Natural killer cell (primary cell): ENCODE measurements around the gene FOXN3. TPM values are rescaled to one million over a fixed set of nuclear protein-coding genes. Genes with fewer than 3 reads are reported as not detected.

Source experiments
- ATAC-seq, 3 donors: fragments of 150-1000 bp in 2 of 3; fragments of 200-7000 bp in 1 of 3; cut with Tn5 transposase; 1 replicate in 1 of 3; 2 replicates in 2 of 3; pipeline ENCODE4 v1.10.0; 2021; ENCODE audit warnings: mild to moderate bottlenecking in 2 of 3, moderate library complexity in 2 of 3
- DNase-seq, 2 donors: peaks; one replicate each; pipeline versions ENCODE4 v3.0.0 to v3.0.0-alpha.2; 2013 to 2021; ENCODE audit warnings: mixed read lengths in 1 of 2
- H3K27ac ChIP-seq: one replicate; pipeline ENCODE4 v1.5.1; 2013; ENCODE audit warnings: mild to moderate bottlenecking, low read length
- H3K27me3 ChIP-seq: one replicate; pipeline ENCODE4 v1.6.1; 2013; ENCODE audit warnings: low read length; ENCODE audit not compliant: control insufficient read depth, insufficient read depth
- H3K36me3 ChIP-seq: one replicate; pipeline ENCODE4 v1.6.1; 2013; ENCODE audit warnings: low read length; ENCODE audit not compliant: control insufficient read depth, insufficient read depth
- H3K4me1 ChIP-seq: one replicate; pipeline ENCODE4 v1.6.1; 2013; ENCODE audit warnings: low read length; ENCODE audit not compliant: control insufficient read depth, insufficient read depth
- H3K4me3 ChIP-seq: one replicate; pipeline ENCODE4 v1.5.1; 2013; ENCODE audit warnings: low read length
- H3K9me3 ChIP-seq: one replicate; pipeline ENCODE4 v1.6.1; 2013; ENCODE audit warnings: low read length; ENCODE audit not compliant: control insufficient read depth, insufficient read depth
- H3K27ac Mint-ChIP-seq, 2 donors: one replicate each; pipeline ENCODE4 v1.8.0; 2022; ENCODE audit warnings: mild to moderate bottlenecking in 2 of 2, mixed read lengths in 2 of 2, moderate library complexity in 1 of 2
- H3K27me3 Mint-ChIP-seq, 2 donors: one replicate each; pipeline ENCODE4 v1.8.0; 2022; ENCODE audit warnings: low read depth in 2 of 2, mixed read lengths in 2 of 2
- H3K36me3 Mint-ChIP-seq: one replicate; pipeline ENCODE4 v1.8.0; 2022; ENCODE audit warnings: mixed read lengths
- H3K4me1 Mint-ChIP-seq, 2 donors: one replicate each; pipeline ENCODE4 v1.8.0; 2022; ENCODE audit warnings: mixed read lengths in 2 of 2
- H3K4me3 Mint-ChIP-seq: one replicate; pipeline ENCODE4 v1.8.0; 2022; ENCODE audit warnings: mild to moderate bottlenecking, moderate library complexity, mixed read lengths
- H3K9me3 Mint-ChIP-seq, 2 donors: one replicate each; pipeline ENCODE4 v1.8.0; 2022; ENCODE audit warnings: mixed read lengths in 2 of 2
- CTCF ChIP-seq: fragments of 200-600 bp; IDR thresholded peaks from one replicate; pipeline ENCODE4 v1.8.0; 2022; ENCODE audit warnings: antibody characterized with exemption
- WGBS: methylation state at CpG from one replicate; pipeline ENCODE4 v1.1.7; 2013; ENCODE audit warnings: missing lambda C conversion rate; ENCODE audit not compliant: insufficient coverage; 5-methylcytosine and 5-hydroxymethylcytosine counted together
- intact Hi-C: fragments of 100-400 bp; cut with micrococcal nuclease; formaldehyde crosslinking; loops from one replicate; pipeline ENCODE4 v1.14.2; 2022
- total RNA-seq, 4 donors: library from RNA; stranded (reverse); fragments of 120-200 nt in 1 of 4; gene quantifications; one replicate each; pipeline versions ENCODE4 v1.2.3 to v1.2.4, GENCODE V29; 2013 to 2022

The FOXN3 gene
- total RNA-seq, 3 donors from 2014 or later (not counting 1 experiment from before 2014, with no cell fraction given): 209 to 216 (median 209) TPM

GRCh38 chr14:89340200-89341181 is 76.5 kb downstream of the FOXN3 start:
- no peaks in the 10 kb centered on the region for H3K36me3 ChIP-seq
- no peak overlapping the region for H3K4me3 ChIP-seq
- peaks cover 17% of the 10 kb centered on the region for H3K4me1 ChIP-seq
- Mint-ChIP-seq H3K9me3 (no peaks in the 10 kb centered on the region), H3K4me1 (peaks cover 64 to 71% of the 10 kb centered on the region in 2 donors), H3K36me3 (no peaks in the 10 kb centered on the region), H3K27me3 (no peaks in the 10 kb centered on the region), H3K27ac (peak overlapping the region in 1 of 2 donors; percentile 38), H3K4me3 (no peak overlapping the region)
- TF ChIP-seq CTCF: no peak
- DNase-seq (no peak), ATAC-seq (no peak)
- H3K9me3 ChIP-seq: no peaks in the 10 kb centered on the region
- 96% methylated on average over 11 of the region's 12 CpGs for whole genome bisulfite sequencing
- no peak overlapping the region for H3K27ac ChIP-seq
- no peaks in the 10 kb centered on the region for H3K27me3 ChIP-seq
- intact Hi-C loops: no loop called here

GRCh38 chr14:89339579-89339978 is 77.5 kb downstream of the FOXN3 start:
- no peak for TF ChIP-seq CTCF

GRCh38 chr14:89339158-89339557 is 77.9 kb downstream of the FOXN3 start:
- Mint-ChIP-seq H3K27ac (no peak overlapping the region), H3K4me3 (no peak overlapping the region), H3K27me3 (no peaks in the 10 kb centered on the region), H3K4me1 (peaks cover 52 to 63% of the 10 kb centered on the region in 2 donors), H3K9me3 (no peaks in the 10 kb centered on the region), H3K36me3 (no peaks in the 10 kb centered on the region)
- H3K4me3 ChIP-seq: no peak overlapping the region
- ATAC-seq: no peak
- DNase-seq: no peak
- H3K27ac ChIP-seq: no peak overlapping the region
- H3K27me3 ChIP-seq: no peaks in the 10 kb centered on the region
- H3K36me3 ChIP-seq: no peaks in the 10 kb centered on the region
- H3K9me3 ChIP-seq: no peaks in the 10 kb centered on the region
- 80% methylated on average over 9 of the region's 9 CpGs for WGBS
- TF ChIP-seq CTCF: no peak
- H3K4me1 ChIP-seq: peaks cover 17% of the 10 kb centered on the region
- intact Hi-C loops: no loop called here

More at GRCh38 chr14:89339579-89339978, 77.5 kb downstream of the FOXN3 start:
- H3K4me1 ChIP-seq: peaks cover 17% of the 10 kb centered on the region
- no peaks in the 10 kb centered on the region for H3K9me3 ChIP-seq
- H3K36me3 Mint-ChIP-seq: no peaks in the 10 kb centered on the region
- DNase-seq (no peak), ATAC-seq (no peak)
- peak overlapping the region in 1 of 2 donors; percentile 38 for H3K27ac Mint-ChIP-seq
- WGBS: 86% methylated on average over 7 of the region's 9 CpGs
- intact Hi-C loops: no loop called here
- no peak overlapping the region for H3K4me3 ChIP-seq
- no peak overlapping the region for H3K4me3 Mint-ChIP-seq
- H3K27ac ChIP-seq: no peak overlapping the region
- no peaks in the 10 kb centered on the region for H3K27me3 Mint-ChIP-seq
- no peaks in the 10 kb centered on the region for H3K9me3 Mint-ChIP-seq
- no peaks in the 10 kb centered on the region for H3K27me3 ChIP-seq
- H3K4me1 Mint-ChIP-seq: peaks cover 57 to 65% of the 10 kb centered on the region in 2 donors
- H3K36me3 ChIP-seq: no peaks in the 10 kb centered on the region
